ENCODE results near the gene TGDS. TPM values are rescaled to one million over a fixed set of nuclear protein-coding genes. Genes with fewer than 3 reads are reported as not detected.

Gene TGDS
- 8.5 TPM for total RNA-seq

GRCh38 chr13:94595950-94596574, at the start of gene TGDS:
TGDS (minus strand) TSS chr13:94596152; CDS start chr13:94596136, 16 bp downstream.

GRCh38 chr13:94601446-94602431, 5.8 kb upstream of the TGDS start, which contains the start of gene GPR180:
GPR180 (plus strand) TSS chr13:94601857; CDS start chr13:94601928, 71 bp downstream.

Other genes starting within 250 kb of the TGDS start
- gene DCT, start 116.5 kb downstream of the TGDS start, total RNA-seq = 0.92 TPM
- 15.7 TPM for gene GPR180, start 5.7 kb upstream of the TGDS start, total RNA-seq
- 9.0 TPM for gene SOX21, start 116.4 kb upstream of the TGDS start, total RNA-seq